HFF-Myc (cell line): ENCODE measurements around the gene CAMTA1.

Experiments used
- DNase-seq: peaks from one replicate; pipeline ENCODE4 v3.0.0-alpha.2; 2011; ENCODE audit warnings: low read depth; ENCODE audit errors: extremely low read depth
- H3K4me3 ChIP-seq: replicated peaks from 2 replicates; pipeline ENCODE4 v1.5.1; 2011; ENCODE audit warnings: low read depth, mild to moderate bottlenecking, control low read depth, low read length
- TF ChIP-seq, protein P1 (sequence below): IDR thresholded peaks from 2 replicates; pipeline ENCODE4 v1.5.1; 2012; ENCODE audit warnings: mild to moderate bottlenecking, low read depth, low read length, control low read depth; ENCODE audit errors: missing control alignments

The CAMTA1 gene

DNA sequence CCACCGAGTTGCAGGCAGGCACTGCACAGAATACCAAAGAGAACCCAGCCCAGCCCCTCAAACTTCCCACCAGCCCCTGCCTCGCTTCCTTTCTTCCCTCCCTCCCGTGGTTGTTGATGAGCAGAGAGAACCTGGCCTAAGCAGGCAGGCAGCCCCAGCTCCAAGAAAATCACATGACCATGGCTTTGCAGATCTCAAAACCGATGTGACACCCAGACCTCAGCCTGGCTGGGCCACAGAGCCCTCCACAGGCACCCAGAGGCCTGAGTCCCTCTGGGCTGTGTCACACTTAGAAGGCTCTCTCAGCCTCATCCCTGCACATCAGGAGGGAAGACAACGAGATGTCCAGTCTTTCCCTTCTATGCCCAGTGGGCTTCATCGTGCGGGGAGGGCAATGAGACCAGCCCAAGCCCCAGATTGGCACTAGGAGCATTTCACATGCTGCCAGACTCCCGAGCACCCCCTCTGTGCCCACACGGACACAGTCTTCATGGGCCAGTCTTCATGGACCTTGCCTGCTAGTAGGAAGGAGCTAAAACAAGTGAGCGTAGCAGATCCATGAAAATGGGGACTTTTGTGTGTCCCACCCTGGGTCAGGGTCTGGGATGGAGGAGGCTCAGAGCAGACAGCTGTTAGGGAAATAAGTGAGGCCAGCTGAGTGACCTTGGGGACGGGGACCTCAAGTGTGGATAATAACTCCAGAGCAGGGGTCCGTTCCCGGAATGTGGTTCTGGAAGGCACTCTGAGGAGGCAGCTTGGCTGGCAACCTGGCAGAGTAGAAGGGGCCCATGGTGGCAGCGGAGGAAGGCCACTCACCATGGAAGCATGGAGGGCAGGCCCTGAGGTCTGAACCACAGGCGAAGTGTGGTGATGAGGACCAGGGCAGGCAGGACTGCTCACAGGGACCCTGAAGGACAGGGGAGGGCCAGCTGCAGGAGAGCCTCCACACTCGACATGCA, 781.4 kb downstream of the CAMTA1 start:
- TF ChIP-seq, protein P1, sequence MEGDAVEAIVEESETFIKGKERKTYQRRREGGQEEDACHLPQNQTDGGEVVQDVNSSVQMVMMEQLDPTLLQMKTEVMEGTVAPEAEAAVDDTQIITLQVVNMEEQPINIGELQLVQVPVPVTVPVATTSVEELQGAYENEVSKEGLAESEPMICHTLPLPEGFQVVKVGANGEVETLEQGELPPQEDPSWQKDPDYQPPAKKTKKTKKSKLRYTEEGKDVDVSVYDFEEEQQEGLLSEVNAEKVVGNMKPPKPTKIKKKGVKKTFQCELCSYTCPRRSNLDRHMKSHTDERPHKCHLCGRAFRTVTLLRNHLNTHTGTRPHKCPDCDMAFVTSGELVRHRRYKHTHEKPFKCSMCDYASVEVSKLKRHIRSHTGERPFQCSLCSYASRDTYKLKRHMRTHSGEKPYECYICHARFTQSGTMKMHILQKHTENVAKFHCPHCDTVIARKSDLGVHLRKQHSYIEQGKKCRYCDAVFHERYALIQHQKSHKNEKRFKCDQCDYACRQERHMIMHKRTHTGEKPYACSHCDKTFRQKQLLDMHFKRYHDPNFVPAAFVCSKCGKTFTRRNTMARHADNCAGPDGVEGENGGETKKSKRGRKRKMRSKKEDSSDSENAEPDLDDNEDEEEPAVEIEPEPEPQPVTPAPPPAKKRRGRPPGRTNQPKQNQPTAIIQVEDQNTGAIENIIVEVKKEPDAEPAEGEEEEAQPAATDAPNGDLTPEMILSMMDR, result no peak
- DNase-seq, result no peak
- H3K4me3 ChIP-seq, result no peak overlapping the region

DNA sequence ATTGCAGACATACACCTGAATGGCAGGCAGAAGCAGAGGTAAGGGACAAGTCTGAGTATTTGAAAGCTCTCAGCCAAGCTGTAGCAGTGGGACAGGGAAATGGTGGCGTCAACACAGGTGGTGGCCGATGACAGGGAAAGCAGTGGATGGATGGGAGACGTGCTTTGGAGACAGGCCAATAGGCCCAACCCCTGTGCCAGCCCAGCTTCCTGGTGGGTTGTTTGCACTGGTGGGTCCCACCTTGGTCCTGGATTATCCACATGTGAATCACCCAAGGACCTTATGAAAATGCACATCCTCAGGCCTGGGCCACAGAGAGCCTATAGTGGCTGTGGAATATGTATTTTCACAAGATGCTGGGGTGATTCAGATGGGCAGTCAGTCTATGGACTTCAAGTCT, 782.1 kb downstream of the CAMTA1 start:
- TF ChIP-seq, protein P1, result no peak
- no peak for DNase-seq
- no peak overlapping the region for H3K4me3 ChIP-seq

DNA sequence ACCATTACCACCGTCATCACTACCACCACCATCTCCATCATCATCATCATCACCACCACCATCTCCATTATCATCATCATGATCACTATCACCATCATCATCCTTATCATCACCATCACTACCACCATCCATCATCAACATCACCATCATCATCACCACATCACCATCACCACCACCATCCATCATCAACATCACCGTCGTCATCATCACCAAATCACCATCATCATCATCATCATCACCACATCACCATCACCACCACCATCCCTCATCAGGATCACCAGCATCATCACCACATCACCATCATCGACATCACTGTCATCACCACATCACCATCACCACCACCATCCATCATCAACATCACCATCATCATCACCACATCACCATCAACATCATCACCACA, 782.8 kb downstream of the CAMTA1 start:
- no peak overlapping the region for H3K4me3 ChIP-seq
- TF ChIP-seq, protein P1, result no peak
- DNase-seq, result no peak

DNA sequence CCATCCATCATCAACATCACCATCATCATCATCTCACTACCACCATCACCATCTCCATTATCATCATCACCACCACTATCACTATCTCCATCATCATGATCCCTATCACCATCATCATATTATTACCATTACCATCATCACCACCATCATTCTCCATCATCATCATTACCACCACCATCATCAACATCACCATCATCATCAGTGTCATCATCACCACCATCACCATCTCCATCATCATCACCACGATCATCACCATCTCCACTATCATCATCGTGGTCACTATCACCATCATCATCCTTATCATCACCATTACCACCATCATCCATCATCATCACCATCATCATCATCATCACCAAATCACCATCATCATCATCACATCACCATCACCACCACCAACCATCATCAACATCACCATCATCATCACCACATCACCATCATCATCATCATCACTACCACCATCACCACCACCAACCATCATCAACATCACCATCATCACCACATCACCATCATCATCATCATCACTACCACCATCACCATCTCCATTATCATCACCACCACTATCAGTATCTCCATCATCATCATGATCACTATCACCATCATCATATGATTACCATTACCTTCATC, 783.8 kb downstream of the CAMTA1 start:
- no peak overlapping the region for H3K4me3 ChIP-seq
- TF ChIP-seq, protein P1, result no peak
- no peak for DNase-seq

DNA sequence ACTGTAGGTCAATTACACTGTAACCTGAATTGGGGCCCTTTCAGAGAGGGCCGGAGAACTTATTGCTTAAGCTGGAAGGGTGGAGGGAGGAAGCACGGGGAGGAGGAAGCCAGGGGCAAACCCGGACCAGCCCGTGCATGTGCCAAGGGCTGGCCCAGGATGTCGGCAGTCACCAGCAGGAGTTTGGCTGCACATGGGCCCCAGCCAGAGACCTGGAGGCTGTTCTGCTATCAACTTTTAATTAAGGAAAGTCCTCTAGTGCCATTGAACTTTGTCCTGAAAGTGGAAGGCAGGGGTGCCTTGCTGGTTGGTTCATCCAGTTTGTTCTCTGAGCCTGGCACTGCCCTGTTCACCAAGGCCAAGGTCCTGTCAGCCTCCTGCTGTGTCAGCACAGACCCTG, 785.1 kb downstream of the CAMTA1 start:
- no peak for DNase-seq
- TF ChIP-seq, protein P1, result no peak
- no peak overlapping the region for H3K4me3 ChIP-seq

DNA sequence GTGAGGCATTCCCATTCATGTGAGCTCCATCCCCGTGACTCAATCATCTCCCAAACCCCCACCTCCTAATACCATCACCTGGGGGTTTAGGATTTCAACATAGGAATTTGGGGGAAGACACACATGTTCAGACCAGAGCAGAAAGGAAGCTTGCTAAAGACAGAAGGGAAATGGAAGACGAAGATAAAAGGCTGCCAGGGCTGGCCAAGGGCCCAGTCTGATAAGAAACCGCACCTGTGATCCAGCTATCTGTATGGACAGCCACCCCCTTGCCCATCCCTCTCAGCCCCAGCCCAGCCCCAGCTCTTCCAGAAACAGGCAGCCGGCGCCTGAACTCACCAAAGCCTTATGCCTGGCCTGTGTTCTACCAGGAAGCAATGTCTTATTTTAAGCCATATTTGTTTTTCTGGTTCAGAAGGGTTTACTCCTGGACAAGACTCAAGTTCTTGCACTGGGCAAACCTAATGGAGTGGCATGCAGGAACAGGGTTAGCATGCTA, 787.4 kb downstream of the CAMTA1 start:
- no peak for DNase-seq
- TF ChIP-seq, protein P1, result no peak

More for the DNA sequence above, 787.4 kb downstream of the CAMTA1 start:
- no peak overlapping the region for H3K4me3 ChIP-seq
